Liver (tissue), 3 donors: ENCODE data around the gene KIF1A.

Experiments used
- RAD21 ChIP-seq, 2 donors: IDR thresholded peaks; 2 replicates each; pipeline ENCODE4 v1.6.1; 2016; ENCODE audit warnings: antibody characterized with exemption in 2 of 2, mild to moderate bottlenecking in 2 of 2
- RXRA ChIP-seq, 2 donors: IDR thresholded peaks; 2 replicates each; pipeline ENCODE4 v1.6.1; 2017 to 2018; ENCODE audit warnings: antibody characterized with exemption in 2 of 2, mild to moderate bottlenecking in 1 of 2
- SP1 ChIP-seq: IDR thresholded peaks from 2 replicates; pipeline ENCODE4 v1.6.1; 2018; ENCODE audit warnings: antibody characterized with exemption, mild to moderate bottlenecking
- TAF1 ChIP-seq: conservative IDR thresholded peaks from 2 replicates; pipeline ENCODE4 v1.6.1; 2016; ENCODE audit warnings: antibody characterized with exemption, mild to moderate bottlenecking
- YY1 ChIP-seq: IDR thresholded peaks from 2 replicates; pipeline ENCODE4 v1.6.1; 2016; ENCODE audit warnings: antibody characterized with exemption, mild to moderate bottlenecking
- TF ChIP-seq, protein P1 (sequence below): fragments of 150-350 bp; IDR thresholded peaks from 2 replicates; pipeline ENCODE4 v1.5.1; 2017; ENCODE audit warnings: improper control_type of control experiment, low read depth, low read length; ENCODE audit not compliant: missing input control
- donor health status: healthy.
- donor health status: healthy.

DNA sequence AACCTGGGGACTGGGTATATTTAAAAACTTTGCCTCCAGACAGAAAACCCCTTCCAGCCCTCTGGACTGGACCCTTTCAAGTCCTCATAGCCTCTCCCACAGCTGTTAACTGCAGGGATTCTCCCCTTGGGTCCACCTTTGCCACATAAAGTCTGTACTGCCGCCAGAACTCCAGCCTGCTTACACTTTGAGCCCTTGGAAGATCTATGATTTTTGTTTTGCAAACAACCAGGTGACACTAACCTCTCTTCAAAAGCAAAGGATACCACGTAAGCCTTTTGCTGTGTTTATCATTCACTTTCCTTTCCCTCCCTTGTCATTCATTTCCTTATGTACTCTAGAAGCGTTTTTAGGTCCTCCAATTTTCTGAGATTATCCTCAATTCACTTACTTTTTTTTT is 44.5 kb upstream of the KIF1A start:
- TF ChIP-seq, protein P1, sequence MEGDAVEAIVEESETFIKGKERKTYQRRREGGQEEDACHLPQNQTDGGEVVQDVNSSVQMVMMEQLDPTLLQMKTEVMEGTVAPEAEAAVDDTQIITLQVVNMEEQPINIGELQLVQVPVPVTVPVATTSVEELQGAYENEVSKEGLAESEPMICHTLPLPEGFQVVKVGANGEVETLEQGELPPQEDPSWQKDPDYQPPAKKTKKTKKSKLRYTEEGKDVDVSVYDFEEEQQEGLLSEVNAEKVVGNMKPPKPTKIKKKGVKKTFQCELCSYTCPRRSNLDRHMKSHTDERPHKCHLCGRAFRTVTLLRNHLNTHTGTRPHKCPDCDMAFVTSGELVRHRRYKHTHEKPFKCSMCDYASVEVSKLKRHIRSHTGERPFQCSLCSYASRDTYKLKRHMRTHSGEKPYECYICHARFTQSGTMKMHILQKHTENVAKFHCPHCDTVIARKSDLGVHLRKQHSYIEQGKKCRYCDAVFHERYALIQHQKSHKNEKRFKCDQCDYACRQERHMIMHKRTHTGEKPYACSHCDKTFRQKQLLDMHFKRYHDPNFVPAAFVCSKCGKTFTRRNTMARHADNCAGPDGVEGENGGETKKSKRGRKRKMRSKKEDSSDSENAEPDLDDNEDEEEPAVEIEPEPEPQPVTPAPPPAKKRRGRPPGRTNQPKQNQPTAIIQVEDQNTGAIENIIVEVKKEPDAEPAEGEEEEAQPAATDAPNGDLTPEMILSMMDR, result no peak
- TF ChIP-seq RXRA (IDR thresholded peaks at IDR 0.05) (peak; percentile 76 to 96), RAD21 (IDR thresholded peaks at IDR 0.05) (peak; percentile 28 to 36), YY1 (no peak), TAF1 (peak; percentile 52), SP1 (peak; percentile 89)
